GM19193 (cell line): Measurements from ENCODE around the gene ACAD10.

ENCODE experiments used
- POLR2A ChIP-seq: IDR thresholded peaks from 4 replicates; pipeline ENCODE4 v1.6.1; 2011; ENCODE audit not compliant: insufficient read depth, insufficient read length; ENCODE audit errors: extremely low read depth

The ACAD10 gene

DNA sequence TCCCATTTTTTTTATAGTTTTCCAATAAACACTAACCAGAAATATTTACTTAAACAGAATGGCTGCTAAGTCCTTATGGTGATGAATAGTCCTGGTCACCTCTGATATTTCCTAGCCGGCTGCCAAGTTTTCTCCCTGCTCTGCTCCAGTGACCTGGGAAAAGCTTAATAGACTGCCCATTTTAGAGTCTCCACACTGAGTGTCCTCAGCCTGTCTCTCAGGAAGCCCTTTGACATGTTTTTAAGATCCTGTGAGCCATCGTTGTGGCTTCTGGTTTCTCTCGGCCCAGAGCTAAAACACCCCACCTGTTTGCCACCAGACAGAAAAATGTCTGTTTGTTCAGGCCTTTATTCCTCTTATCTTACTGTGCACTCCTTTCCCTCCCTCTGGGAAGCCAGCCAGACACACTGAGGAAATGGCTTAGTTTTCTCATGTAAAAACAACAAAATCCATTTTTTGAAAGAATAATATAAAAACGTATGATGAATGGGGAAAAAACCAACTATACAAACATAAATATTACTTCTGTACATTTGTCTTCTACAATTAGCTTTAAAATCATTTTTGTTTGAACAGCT is 55.5 kb downstream of the ACAD10 start:
- no peak for TF ChIP-seq POLR2A

DNA sequence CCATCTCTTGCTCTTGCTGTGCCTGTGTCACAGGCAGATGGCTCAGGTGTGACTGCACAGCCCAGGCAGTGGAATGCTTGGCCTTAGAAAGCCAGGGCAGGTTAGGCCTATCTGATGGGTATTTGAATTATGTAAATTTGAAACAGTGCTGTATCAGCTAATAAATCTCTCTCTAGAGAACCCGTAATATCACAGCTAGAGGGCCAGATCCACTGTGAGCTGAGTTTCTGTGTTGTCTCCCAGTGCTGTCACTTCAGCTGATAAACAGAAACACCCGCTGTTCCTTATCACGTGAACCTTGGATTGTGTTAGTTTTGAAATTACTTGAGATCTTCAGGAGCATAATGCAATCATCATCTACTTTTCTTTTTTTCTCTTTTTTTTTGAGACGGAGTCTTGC is 59.4 kb downstream of the ACAD10 start:
- TF ChIP-seq POLR2A: no peak

DNA sequence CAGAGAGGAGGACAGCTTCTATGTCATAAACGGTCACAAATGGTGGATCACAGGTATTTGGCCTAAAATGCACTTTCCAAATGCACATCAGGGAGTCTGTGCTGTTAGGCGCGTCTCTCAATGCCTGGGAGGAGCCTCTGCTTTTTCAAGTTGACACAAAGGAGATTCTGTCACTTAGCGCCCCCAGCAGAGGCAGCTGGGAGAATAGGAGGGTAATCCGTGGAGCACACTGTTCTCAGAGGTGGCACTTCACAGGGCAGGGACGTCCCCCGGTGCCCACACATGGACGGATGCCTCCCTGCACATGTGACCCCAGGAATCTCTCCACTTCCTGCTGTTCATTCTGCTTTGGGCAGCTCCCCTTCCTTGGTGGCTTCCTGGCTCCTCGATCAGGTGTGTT is 61.5 kb downstream of the ACAD10 start:
- TF ChIP-seq POLR2A: no peak

DNA sequence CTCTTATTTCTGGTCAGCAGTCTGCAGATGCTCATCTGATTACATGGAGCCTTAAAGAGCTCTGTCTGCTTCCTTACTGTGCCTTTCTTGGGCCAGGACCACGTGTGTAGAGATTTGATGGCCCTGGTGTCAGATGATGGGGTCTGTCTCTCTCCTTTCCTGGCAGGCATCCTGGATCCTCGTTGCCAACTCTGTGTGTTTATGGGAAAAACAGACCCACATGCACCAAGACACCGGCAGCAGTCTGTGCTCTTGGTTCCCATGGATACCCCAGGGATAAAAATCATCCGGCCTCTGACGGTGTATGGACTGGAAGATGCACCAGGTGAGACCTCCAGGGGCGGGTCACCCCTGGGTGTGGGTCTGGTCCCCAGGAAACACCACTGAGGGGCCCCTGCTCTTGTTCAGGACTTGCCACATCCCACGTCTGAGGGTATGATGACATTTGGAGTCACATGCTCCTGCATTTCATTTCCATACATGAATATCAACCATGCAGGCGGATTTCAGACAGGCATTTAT is 62.4 kb downstream of the ACAD10 start:
- no peak for TF ChIP-seq POLR2A

DNA sequence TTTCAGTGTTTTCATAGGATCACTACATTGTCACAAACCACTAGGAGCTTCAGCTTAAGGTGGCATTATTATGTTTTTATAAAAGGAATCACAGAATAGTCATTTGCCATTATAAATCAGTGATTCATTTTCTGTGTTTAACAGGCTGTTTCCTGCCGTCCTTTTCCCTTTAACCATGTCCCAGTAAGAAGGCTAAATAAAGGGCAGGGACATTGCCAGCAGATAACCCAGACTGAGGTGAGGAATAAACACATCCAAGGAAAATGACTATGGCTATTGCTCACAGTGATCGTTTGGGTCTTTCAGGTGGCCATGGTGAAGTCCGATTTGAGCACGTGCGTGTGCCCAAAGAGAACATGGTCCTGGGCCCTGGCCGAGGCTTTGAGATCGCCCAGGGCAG is 63.0 kb downstream of the ACAD10 start:
- TF ChIP-seq POLR2A: no peak

GRCh38 chr12:111749391-111749790 is 63.5 kb downstream of the ACAD10 start:
- no peak for TF ChIP-seq POLR2A

GRCh38 chr12:111753144-111753881 is 67.5 kb downstream of the ACAD10 start:
- no peak for TF ChIP-seq POLR2A

GRCh38 chr12:111754671-111755070 is 68.8 kb downstream of the ACAD10 start:
- TF ChIP-seq POLR2A: no peak

GRCh38 chr12:111756196-111756595 is 70.3 kb downstream of the ACAD10 start:
- no peak for TF ChIP-seq POLR2A

DNA sequence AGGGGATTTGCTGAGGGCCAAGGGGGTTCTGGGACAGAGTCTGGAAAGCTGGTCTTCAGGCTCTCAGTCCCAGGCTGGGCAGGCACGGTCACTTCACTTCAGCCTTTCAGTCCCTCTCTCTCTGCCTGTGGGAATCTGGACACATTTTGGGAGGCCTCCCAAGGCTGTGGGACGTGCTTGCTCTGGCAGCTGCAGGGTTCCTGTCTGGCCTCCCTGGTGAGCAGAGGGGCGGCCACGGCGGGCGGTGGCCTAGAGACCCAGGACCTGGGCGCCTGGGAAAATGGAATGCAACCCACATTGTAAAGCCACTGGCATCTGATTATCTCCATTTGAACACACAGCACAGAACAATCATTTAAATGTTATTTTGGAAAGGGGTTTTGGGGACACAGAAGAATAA is 70.8 kb downstream of the ACAD10 start:
- no peak for TF ChIP-seq POLR2A

- TF ChIP-seq POLR2A: peak; percentile 44
These were observed 71.7 kb downstream of the ACAD10 start for GRCh38 chr12:111757361-111758119.

GRCh38 chr12:111758120-111758561 is 72.3 kb downstream of the ACAD10 start:
- TF ChIP-seq POLR2A: no peak

- no peak for TF ChIP-seq POLR2A
These were observed 73.4 kb downstream of the ACAD10 start for GRCh38 chr12:111759271-111759670.

DNA sequence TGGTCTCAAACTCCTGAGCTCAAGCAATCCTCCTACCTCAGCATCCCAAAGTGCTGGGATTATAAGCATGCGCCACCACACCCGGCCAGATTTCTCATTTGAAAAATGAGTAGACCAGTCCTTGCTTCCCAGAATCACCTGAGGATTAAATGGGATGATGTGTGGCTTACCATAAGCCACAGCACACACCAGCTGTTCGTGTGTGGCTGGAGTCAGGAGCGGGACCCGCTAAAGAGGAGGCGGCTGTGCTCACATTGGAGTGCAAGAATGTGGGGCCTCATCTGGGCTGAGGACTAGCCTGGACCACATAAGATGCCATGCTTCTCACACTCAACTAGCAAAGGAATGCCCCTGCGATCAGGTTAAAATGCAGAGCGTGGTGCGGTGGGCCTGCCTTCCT is 74.1 kb downstream of the ACAD10 start:
- TF ChIP-seq POLR2A: no peak

GRCh38 chr12:111761099-111761498 is 75.2 kb downstream of the ACAD10 start:
- no peak for TF ChIP-seq POLR2A

- TF ChIP-seq POLR2A: no peak
These were observed 75.9 kb downstream of the ACAD10 start for GRCh38 chr12:111761706-111762105.

DNA sequence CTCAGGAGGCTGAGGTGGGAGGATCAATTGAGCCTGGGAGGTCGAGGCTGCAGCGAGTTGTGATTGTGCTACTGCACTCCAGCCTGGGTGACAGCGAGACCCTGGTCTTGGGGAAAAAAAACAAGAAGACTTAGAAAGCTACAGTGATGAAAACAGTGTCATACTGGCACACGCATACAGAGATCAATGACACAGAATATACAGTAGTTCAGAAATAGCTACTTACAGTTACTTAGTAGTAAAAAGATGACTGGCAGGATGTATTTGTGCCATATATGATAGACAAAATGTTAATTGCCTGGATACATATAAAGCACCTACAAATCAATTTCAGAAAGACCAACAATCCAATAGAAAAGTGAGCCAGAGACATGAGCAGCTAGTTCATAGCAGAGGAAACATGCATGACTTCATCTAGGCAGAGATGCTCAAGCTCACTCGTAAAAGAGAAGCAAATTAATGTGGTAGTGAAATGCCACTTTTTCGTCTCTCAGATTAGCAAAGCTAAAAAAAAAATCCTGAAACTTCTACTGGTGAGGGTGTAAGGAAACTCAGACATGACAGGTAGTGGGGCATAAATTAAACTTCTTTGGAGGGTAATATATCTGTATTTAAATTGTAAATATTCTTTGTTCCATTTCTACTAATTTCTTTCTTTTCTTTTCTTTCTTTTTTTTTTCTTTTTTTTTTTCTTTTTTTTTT is 78.4 kb downstream of the ACAD10 start:
- TF ChIP-seq POLR2A: no peak
